GM12875 (cell line): ENCODE measurements around the gene MAN1B1.

Experiments used
- H3K4me3 ChIP-seq: one replicate; pipeline ENCODE4 v1.5.1; 2011; ENCODE audit warnings: low read depth, low read length, control low read depth
- TF ChIP-seq, protein P1 (sequence below): IDR thresholded peaks from 2 replicates; pipeline ENCODE4 v1.5.1; 2011; ENCODE audit warnings: low read depth, mild to moderate bottlenecking, control low read depth, inconsistent platforms, low read length, moderate library complexity, borderline replicate concordance; ENCODE audit not compliant: insufficient read depth

Gene MAN1B1

GRCh38 chr9:137067860-137068538, 18.8 kb upstream of the MAN1B1 start:
- H3K4me3 ChIP-seq = no peak overlapping the region
- TF ChIP-seq, protein P1, sequence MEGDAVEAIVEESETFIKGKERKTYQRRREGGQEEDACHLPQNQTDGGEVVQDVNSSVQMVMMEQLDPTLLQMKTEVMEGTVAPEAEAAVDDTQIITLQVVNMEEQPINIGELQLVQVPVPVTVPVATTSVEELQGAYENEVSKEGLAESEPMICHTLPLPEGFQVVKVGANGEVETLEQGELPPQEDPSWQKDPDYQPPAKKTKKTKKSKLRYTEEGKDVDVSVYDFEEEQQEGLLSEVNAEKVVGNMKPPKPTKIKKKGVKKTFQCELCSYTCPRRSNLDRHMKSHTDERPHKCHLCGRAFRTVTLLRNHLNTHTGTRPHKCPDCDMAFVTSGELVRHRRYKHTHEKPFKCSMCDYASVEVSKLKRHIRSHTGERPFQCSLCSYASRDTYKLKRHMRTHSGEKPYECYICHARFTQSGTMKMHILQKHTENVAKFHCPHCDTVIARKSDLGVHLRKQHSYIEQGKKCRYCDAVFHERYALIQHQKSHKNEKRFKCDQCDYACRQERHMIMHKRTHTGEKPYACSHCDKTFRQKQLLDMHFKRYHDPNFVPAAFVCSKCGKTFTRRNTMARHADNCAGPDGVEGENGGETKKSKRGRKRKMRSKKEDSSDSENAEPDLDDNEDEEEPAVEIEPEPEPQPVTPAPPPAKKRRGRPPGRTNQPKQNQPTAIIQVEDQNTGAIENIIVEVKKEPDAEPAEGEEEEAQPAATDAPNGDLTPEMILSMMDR = peak; percentile 88

GRCh38 chr9:137068539-137069507, 18.0 kb upstream of the MAN1B1 start:
- TF ChIP-seq, protein P1 = no peak
- peak overlapping the region; percentile 67 for H3K4me3 ChIP-seq

DNA sequence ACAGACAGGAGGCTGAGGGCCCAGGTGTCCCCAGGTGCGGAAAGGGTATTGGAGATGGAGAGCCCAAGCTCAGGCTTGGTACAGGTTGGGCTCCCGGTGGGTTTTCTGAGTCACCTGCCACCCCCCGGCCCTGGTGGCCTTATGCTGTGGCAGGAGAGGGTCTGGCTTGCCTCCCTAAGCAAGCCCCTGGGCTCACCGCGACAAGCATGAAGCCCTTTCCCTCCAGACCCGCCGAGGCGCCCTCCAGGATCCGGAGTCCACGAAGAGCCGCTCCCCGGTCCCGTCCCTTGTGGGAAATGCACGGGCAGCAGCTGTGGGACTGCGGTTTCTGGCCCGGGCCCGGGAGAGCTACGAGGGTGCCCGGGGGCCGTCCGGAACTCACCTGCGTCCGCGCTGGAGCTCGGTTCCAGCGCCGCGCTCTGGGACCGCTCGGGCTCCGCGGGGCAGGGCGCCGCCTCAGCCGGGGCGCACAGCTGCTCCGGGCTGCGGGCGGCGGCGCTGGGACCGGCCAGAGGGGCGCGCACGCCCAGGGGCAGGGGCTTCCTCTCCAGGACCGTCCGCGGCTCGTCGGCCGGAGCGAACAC, 17.2 kb upstream of the MAN1B1 start:
- H3K4me3 ChIP-seq = peak overlapping the region; percentile 67
- TF ChIP-seq, protein P1 = no peak

GRCh38 chr9:137070201-137070905, 16.4 kb upstream of the MAN1B1 start, which contains the start of gene SAPCD2:
Gene SAPCD2, minus strand, starts transcription at chr9:137070557. Its CDS starts 97 bp downstream, at chr9:137070460.
- peak within 1 kb of the TSS; percentile 67 for H3K4me3 ChIP-seq
- TF ChIP-seq, protein P1 = no peak

DNA sequence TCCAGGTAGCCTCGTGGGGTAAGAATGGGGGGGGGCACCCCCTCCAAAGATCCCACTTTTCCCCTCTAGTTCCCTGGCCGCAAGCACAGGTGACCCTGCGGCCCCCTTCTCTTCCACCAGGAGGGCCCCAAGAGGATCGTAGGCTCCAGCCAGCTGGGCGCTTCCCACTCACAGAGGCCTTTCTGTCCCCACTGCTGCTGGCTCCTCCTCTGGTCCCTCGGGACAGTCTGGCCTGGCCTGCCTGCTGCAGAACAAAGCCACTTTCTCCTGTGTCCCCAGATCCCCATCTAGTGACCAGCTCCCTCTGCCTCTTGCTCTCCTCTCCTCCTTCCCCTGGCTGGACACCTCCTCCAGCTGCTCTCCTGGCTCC, 15.9 kb upstream of the MAN1B1 start:
- TF ChIP-seq, protein P1 = no peak
- peak overlapping the region; percentile 67 for H3K4me3 ChIP-seq

- TF ChIP-seq, protein P1 = no peak
- peak overlapping the region; percentile 67 for H3K4me3 ChIP-seq
These were observed 15.5 kb upstream of the MAN1B1 start for GRCh38 chr9:137071282-137071681.
